RPMI8226 (cell line): Measurements from ENCODE around the gene SH3PXD2A.
A peak's percentile ranks its signal among the peaks of the same experiment; 100 is the strongest.

ENCODE experiments used
- DNase-seq: peaks from one replicate; pipeline ENCODE4 v3.0.0-alpha.2; 2015

Gene SH3PXD2A

DNA sequence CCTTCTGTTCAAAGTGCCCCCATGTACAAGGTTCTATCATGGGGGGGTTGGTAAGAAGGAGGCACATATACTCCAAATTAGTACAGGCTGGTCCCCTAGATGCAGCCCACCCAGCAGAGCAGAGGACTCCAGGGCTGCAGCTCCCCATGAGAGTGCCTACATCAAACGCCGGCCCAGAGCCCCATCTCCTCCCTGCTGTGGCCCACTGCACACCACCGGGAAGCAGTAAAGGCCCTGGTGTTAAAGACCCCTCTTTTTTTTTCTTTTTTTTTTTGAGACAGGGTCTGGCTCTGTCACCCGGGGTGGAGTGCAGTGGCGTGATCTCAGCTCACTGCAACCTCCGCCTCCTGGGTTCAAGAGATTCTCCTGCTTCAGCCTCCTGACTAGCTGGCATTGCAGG is 47.4 kb downstream of the SH3PXD2A start:
- no peak for DNase-seq

DNA sequence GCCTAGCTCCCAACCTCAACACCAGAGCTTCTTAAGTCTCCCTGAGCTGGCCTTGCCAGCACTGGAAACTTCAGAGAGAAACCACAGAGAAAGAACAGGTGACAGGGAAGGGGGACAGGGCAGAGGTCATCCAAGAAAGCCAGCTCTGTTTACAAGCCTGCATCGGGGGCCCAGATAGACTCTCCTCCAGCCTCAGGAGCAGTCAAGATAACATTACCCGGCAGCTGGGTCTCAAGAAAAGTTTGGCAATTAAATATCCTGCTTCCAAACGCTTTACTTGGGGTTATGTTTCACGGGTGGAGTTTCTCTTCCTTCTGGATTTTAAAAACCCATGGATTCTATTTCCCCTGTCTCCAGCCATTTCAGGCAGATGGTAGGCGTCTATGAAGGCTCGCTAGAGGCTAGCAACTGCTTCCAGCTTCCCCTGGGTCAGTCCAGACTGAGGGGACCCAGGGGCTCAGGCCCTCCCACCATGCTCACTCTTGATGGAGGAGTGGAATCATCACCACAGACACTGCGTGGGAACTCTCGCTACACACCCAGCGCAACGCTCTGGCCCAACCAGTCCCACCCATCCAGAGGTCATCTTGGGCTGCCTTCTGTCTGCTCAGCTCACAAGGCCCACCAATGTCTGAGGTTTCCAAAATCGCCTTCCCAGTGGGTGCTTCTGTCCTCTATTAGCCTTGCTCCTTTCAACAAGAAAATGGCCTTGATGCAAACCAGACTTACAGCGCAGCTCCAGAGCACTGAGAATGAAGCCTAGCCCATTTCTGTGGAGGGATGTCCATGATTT is 48.8 kb downstream of the SH3PXD2A start:
- DNase-seq: no peak

- DNase-seq: no peak
These were observed 49.6 kb downstream of the SH3PXD2A start for GRCh38 chr10:103805781-103806180.

DNA sequence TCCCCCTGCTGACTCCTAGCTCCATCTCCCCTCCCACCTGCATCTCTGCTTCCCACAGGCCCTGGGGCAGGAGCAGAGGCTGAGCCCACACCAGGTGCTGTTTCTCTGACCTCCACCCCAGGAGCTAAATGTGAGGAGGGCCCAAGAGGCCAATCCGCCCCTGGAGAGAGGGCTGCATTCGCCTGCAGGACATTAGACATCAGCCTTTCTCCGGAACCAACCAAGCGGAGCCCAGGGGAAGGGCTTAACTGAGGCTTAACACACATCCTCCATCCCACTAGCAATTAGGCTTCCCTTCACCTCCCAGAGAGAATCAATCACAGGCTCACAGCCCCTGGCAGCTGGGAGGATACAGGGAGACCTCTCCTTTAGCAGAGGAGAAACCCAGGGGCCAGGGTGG is 50.5 kb downstream of the SH3PXD2A start:
- DNase-seq: no peak

DNA sequence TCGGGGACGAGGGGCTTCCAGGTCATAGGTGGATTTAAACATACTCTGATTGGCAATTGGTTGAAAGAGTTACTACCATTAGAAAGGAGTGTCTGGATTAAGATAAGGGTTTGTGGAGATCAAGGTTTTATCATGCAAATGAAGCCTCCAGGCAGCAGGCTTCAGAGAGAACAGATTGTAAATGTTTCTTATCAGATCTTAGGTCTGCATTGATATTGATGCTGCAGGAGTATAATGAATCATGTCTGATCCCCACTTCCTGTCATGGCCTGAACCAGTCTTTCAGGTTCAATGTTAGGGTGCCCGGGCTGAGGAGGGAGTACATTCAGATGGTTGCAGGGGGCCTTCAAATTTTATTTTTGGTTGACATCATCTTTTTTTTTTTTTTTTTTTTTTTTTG is 51.4 kb downstream of the SH3PXD2A start:
- no peak for DNase-seq

DNA sequence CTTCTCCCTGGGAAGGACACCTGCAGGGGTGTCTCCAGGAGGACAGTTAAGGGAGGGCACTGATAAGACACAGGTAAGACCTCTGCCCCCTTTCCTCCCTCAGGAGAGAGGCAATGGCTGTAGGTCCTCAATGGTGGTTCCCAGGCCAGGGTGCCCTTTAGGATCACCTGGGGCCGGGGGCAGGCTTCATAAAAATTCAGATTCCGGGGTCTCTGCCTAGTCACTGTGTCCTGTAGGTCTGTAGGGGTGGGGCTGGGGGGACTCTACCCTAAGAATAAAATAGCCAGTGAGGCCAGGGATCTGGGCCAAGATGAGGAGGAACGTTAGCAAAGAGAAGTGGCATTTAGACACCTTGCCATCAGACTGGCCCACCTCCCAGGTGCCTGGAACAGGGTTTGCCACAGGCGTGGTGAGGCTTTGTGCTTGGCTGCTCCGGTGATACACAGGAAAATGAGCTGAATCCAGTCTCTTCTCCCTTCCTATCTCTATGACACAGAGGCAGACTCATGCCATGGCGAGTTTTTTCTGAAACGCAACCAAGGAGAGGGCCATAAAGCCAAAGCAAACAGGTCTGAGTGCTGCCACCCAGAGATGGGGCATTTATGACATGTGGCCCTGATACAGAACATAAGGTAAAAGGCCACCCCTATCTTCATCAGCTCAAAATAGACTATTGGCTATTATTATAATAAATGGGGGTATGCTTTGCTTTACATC is 52.6 kb downstream of the SH3PXD2A start:
- no peak for DNase-seq

- DNase-seq: no peak
These were observed 53.3 kb downstream of the SH3PXD2A start for GRCh38 chr10:103802081-103802480.

DNA sequence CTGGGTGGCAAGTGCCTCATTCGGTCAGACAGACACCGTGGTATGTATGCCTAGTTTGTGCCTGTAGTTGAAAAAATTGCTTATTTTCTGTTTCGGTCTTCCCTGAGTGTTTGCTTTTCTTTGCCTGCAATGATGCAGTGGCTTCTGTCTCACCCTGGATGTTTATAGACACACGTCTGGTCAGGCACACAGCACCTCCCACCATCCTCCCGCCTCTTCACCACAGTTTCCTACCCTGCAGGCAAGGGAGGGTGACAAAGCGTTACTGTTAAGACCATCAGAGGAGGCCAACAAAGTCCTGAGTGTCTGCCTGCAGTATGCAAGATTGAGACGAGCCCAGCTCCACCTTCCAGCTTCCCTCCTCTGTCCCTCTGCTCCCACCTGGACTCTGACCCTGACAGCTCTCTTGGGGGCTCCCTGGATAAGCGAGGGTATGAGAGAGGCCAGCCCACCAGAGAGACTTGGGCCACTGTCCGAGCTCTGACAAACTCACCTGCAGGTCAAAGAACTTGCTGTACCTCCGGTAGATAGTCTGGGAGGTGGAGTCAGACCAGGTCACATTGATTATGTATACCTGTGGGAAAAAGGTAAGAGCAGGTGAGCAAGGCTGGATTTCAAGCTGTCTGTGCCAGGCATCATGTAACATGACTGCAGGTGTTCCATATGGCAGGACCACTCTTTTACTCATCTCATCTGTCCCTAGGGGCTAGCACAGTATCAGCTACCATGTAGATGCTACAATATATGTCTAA is 54.4 kb downstream of the SH3PXD2A start:
- DNase-seq: peak; percentile 63

DNA sequence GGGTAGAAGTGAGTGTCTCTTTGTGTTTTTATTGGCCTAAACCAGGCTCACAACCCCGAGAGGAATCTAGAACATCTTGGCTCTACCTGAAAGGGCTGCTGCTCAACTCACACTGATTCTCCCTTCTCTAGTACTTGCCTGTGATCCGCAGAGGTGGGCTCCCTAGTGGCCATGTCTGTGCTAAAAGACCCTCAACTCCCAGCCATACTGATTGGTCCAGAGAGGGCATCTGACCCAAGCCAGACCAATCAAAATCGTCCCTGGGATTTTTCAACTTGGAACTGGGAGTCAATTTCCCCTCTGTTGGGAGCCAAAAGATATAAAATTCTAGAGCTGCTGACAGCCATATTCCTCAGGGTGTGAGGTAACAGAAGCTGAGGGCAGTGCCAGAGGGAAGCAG is 55.3 kb downstream of the SH3PXD2A start:
- DNase-seq: no peak

DNA sequence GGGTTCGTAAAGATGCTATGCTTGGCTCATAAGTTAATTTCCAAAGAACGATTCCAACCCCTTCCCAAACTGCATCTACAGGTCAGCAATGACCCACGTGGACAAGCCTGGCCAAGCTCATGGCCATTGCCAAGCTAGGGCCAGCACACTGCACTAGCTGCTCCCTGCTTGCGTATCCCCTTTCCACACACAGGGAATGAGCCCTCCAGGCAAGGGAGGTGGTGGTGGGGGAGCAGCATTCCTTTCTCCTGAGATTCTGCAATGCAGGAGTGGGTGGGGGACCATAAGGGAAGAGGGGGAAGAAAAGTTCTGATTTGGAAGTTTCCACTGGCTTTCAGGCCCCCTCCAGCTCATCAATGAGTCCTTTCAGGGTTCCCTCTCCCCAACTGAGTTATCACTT is 56.0 kb downstream of the SH3PXD2A start:
- no peak for DNase-seq

- DNase-seq: no peak
These were observed 56.9 kb downstream of the SH3PXD2A start for GRCh38 chr10:103798511-103798910.

DNA sequence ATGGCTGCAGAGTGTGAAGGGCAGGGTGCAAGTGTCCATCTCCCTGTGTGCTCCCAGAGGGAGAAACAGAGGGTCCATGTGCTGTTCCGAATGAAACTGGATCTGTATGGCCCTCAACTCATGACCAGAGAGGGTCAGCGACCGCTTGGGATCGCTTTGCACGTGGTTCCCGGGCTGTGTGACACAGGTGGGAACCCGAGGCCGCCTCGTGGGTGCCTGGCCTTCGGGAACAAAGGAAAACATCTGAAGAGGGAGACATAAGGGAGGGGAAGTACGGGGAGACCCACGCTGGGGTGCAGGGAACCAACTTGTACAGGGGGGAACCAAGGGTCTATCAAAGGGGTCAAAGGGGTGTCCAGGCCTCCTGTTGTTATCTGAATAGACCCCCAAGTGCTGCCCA is 57.5 kb downstream of the SH3PXD2A start:
- no peak for DNase-seq

GRCh38 chr10:103795634-103796270 is 59.6 kb downstream of the SH3PXD2A start:
- no peak for DNase-seq

DNA sequence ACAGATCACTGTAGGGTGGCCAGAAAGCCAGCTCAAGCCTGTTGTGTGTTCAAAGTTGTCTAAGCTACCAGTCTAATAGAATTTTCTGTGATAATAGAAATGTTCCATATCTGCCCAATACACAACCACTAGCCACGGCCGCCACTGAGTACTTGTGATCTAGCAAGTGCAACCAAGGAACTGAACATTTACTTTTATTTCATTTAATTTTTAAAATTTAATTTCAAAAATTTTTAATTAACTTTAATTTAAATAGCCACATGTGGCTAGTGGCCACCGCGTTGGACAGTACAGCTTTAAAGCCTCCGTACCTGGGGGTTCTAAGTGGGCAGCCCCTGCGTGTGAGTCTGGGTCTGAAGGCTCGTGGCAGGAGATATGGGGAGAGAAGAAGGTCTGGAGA is 60.4 kb downstream of the SH3PXD2A start:
- DNase-seq: no peak

GRCh38 chr10:103793920-103794883 is 61.2 kb downstream of the SH3PXD2A start:
- no peak for DNase-seq

- peak; percentile 69 for DNase-seq
These were observed 61.9 kb downstream of the SH3PXD2A start for GRCh38 chr10:103793429-103793828.

- DNase-seq: no peak
These were observed 62.8 kb downstream of the SH3PXD2A start for GRCh38 chr10:103792547-103792946.

DNA sequence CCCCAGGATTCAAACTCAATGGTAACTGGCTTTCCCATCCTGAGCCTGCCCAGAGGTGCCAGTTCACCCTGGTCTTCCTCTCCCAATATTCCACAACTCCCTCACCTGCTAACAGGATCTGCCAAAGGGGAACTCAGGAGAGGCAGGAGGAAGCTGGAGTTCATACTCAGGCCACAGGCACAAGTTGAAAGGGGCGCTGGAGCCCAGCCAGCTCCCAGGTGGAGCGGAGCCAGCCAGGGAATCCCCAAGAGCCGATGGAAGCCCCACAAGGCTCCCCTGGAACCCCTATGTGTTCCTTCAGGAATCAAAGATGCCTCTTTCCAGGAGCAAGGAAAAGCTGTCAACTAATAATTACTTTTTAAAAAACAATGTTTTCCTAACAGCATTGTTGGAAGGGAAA is 63.5 kb downstream of the SH3PXD2A start:
- no peak for DNase-seq

- no peak for DNase-seq
These were observed 64.1 kb downstream of the SH3PXD2A start for GRCh38 chr10:103791291-103791690.

- DNase-seq: no peak
These were observed 64.8 kb downstream of the SH3PXD2A start for GRCh38 chr10:103790580-103790979.

GRCh38 chr10:103789771-103790201 is 65.6 kb downstream of the SH3PXD2A start:
- peak; percentile 67 for DNase-seq

DNA sequence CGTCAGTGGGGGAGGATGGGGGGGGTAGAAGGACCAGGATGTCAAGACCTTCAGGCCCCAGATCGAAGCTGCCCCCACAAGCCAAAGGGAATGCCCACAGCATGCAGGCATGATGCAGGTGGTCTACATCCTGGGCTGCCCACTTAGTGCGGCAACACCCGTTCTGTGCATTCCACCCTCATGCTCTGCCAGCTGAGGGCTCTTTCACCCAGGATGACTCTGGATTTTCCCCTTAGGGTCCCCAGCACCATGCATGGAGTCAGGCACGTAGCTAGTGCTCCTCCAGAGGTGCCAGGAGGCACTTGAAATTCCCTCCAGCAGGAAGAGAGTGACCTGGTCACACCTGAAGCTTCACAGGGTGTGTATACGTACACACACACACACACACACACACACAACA is 66.2 kb downstream of the SH3PXD2A start:
- no peak for DNase-seq
